Pons (tissue), 1 donor: ENCODE results near the gene SH3BP1.
A peak's percentile ranks its signal among the peaks of the same experiment; 100 is the strongest.
"Not testable (repeated sequence)": the region's sequence is repeated elsewhere in the genome, so short reads cannot be mapped to it uniquely, and the experiment has no call there.

ENCODE experiments used
- DNase-seq: peaks from one replicate; pipeline ENCODE4 v3.0.0-alpha.2; 2016; ENCODE audit warnings: low spot score

The SH3BP1 gene, protein sequence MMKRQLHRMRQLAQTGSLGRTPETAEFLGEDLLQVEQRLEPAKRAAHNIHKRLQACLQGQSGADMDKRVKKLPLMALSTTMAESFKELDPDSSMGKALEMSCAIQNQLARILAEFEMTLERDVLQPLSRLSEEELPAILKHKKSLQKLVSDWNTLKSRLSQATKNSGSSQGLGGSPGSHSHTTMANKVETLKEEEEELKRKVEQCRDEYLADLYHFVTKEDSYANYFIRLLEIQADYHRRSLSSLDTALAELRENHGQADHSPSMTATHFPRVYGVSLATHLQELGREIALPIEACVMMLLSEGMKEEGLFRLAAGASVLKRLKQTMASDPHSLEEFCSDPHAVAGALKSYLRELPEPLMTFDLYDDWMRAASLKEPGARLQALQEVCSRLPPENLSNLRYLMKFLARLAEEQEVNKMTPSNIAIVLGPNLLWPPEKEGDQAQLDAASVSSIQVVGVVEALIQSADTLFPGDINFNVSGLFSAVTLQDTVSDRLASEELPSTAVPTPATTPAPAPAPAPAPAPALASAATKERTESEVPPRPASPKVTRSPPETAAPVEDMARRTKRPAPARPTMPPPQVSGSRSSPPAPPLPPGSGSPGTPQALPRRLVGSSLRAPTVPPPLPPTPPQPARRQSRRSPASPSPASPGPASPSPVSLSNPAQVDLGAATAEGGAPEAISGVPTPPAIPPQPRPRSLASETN

DNA sequence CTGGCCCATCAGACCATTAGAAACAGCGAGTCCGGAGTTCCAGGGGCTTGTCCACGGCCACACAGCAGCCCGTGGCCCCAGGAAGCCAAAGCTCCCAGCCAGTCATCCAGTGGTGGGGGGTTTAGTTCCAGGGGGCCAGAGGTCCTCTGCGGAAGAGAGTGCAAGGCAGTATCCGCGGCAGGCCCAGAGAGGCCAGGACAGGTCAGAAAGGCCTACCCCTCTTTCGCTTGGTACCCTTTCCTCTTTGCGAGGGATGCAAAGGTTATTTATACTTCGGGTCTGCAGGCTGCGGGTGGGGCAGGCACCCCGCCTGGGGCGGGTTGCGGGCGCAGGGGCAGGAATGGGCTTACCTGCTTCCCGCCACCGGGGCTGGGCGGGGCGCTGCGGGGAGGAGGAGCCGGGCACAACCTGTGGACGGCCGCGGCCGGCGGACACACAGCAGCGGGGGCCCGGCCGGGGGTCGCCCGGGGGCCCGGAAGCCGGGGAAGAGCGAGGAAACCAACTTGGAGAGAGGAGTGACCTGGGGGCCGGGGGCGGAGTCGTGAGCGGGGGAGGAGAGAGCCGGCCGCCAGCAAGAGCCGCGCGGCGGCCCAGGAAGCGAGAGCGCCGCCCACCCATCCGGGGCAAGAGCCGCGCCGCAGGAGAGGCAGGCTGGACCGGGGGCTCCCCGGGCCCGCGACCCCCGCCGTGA, at the start of gene SH3BP1:
Gene SH3BP1, plus strand, starts transcription at position 600 of the 691 bp plus-strand sequence. CDS start 119 bp downstream, outside the sequence.
- no peak for DNase-seq

DNA sequence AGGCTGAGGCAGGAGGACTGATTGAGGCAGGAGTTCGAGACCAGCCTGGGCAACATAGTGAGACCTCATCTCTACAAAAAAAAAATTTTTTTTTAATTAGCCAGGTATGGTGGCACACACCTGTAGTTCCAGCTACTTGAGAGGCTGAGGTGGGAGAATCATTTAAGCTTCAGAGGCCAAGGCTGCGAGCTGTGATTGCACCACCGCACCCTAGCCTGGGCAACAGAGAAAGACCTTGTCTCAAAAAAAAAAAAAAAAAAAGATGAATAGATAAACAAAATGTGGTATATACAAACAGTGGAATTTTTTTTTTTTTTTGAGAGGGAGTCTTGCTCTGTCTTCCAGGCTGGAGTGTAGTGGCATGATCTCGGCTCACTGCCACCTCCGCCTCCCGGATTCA, 48.4 kb upstream of the SH3BP1 start:
- not testable (repeated sequence) for DNase-seq

DNA sequence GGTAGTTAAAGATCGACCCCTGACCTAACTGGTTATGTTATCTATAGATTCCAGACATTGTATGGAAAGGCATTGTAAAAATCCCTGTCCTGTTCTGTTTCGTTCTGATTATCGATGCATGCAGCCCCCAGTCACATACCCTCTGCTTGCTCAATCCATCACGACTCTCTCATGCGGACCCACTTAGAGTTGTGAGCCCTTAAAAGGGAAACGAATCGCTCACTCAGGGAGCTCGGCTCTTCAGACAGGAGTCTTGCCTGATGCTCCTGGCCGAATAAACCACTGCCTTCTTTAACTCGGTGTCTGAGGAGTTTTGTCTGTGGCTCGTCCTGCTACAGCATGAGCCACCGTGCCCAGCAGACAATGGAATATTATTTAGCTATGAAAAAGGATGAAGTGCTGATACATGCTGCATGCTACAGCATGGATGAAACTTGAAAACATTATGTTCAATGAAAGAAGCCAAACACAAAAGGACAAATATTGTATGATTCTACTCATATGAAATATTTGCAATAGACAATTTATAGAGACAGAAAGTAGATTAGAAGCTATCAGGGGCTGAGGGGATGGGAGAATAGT, 47.6 kb upstream of the SH3BP1 start:
- no peak for DNase-seq

DNA sequence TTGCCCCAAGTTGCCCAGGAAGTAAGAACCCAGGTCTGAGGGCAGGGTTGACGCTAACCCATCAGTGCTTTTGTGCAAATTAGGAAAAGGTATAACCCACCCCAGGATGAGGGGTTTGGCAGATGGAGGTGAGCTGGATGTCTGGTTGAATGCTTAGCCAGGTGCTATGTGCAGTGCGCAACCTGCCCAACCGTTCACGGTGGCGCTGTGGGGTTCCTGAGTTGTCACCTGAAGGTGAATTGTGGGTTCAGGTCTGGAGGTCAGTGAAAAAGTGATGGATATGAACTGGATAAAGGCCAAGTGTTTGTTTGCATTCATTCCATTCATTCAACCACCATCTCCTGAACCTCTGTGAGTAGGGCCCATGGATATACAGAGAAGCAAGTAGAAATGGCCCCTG, 45.2 kb upstream of the SH3BP1 start:
- DNase-seq: no peak

DNA sequence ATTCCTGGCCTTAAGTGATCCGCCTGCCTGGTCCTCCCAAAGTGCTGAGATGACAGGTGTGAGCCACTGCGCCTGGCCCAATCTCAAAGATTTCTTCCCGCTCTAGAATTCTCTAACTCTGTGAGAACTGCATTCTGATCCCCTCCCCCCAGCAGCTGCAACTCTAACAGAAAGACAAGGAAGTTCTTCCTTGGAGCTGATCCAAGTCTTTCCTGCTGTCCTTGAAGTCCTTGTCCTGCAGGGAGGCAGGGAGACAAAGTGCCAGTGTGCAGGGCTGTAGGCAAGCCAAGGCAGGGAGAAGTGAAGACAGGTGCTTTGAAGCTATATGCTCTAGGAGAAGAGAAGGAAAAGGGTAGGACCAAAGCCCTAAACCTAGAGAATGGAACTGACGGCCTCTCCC, 40.3 kb upstream of the SH3BP1 start:
- DNase-seq: peak; percentile 65

DNA sequence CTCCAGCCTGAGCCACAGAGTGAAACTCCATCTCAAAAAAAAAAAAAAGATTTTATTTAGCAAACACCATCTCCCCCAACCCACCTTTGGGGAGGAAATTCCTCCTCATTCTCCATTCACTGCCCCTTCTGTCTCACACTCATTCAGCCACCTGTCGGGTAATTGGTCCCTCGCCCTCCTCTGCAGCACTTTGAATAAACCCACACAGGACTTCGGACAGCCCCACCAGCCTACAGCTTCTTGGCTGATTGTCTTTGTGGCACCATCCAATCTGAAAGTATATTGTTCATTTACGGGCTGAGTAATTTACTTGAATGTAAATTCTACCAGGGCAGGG, 38.3 kb upstream of the SH3BP1 start:
- DNase-seq: no peak

DNA sequence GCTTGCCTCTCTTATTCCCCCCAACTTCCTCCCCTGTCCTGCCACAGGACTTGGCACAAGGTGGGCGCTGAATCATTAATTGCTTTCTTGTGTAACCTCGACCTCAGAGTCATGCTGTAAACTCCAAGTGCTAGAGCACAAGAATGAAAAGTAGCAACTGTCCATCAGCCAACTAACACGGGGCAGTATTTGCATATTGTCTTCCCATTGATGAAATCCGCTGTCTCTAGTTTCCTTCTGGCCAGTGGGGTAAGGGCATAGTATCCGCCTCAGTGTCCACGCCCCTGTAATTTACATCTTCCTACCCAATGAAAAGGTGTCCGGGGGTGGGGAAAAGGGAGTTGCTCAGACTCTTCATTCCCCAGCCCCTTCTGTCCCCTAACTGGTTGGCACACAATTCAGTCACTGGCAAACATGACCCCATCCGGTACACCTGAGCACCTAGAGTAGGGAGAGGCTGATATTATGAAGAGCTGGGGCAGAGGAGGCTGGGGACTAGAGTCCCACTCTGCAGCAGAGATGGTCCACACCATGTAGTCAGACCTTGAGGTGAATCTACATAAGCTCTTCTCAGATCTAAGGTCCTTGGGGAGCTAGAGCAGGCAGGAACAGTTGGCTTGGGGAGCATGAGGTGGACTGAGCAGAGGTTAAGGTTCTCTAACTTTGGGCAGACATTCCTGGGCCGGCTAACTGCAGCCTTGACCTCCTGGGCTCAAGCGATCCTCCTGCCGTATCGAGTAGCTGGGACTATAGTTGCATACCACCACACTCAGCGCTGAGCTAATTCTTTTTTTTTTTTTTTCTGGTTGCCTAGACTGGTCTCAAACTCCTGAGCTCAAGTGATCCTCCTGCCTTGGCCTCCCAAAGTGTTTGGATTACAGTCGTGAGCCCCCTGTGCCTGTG, 37.7 kb upstream of the SH3BP1 start:
- DNase-seq: no peak

DNA sequence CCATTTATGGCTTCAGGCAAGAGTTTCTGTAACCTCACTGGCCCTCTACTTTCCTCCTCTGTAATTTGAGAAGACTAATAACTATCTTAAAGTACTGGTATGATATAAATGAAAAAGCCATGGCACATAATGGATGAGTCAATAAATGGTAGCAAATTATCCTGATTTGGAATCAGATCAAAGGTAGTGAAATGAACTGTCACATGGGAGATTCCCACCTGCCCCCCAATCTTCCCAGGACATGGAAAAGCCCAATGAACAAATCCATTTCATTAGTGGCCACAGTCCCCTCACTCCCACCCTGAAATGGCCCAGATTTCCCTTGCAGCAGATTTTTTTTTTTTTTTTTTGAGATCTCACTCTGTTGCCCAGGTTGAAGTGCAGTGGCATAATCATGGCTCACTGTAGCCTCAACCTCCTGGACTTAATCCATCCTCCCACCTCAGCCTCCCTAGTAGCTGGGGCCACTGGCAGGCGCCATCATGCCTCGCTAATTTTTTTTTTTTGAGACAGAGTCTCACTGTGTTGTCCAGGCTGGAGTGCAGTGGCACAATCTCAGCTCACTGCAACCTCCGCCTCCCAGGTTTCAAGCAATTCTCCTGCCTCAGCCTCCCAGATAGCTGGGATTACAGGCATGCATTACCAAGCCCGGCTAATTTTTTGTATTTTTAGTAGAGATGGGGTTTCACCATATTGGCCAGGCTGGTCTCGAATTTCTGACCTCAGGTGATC, 36.8 kb upstream of the SH3BP1 start:
- not testable (repeated sequence) for DNase-seq

DNA sequence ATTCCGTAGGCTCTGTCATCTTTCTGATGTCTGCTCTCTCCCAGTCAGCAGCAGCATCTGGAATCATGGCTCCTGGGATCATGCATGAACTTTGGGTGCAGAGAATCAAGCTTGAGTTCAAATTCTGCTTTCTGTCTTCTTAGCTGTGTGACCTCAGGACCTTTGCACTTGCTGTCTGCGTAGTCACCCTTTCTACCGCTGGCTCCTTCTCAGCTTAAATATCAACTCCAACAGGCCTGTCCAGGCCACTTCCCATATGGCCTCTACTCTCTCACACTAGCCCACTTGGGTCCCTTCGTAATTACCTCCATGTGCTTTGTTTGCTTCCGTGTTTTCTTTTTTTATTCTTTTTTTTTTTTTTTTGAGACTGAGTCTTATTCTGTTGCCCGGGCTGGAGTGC, 35.4 kb upstream of the SH3BP1 start:
- DNase-seq: no peak

DNA sequence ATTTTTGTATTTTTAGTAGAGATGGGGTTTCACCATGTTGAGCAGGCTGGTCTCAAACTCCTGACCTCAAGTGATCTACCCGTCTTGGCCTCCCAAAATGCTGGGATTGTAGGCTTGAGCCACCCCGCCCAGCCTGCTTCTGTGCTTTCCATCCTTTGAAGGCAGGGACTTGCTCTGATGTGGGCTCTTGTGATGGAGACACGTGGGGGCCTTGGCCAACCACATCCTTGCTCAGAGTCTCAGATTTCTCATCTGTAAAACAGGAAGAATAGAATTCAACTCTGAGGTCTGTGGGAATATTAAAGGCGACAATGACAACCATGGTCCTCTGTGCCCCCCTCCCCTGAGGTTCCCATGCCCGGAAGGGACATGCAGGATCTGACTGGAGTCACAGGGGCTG, 34.6 kb upstream of the SH3BP1 start:
- no peak for DNase-seq

DNA sequence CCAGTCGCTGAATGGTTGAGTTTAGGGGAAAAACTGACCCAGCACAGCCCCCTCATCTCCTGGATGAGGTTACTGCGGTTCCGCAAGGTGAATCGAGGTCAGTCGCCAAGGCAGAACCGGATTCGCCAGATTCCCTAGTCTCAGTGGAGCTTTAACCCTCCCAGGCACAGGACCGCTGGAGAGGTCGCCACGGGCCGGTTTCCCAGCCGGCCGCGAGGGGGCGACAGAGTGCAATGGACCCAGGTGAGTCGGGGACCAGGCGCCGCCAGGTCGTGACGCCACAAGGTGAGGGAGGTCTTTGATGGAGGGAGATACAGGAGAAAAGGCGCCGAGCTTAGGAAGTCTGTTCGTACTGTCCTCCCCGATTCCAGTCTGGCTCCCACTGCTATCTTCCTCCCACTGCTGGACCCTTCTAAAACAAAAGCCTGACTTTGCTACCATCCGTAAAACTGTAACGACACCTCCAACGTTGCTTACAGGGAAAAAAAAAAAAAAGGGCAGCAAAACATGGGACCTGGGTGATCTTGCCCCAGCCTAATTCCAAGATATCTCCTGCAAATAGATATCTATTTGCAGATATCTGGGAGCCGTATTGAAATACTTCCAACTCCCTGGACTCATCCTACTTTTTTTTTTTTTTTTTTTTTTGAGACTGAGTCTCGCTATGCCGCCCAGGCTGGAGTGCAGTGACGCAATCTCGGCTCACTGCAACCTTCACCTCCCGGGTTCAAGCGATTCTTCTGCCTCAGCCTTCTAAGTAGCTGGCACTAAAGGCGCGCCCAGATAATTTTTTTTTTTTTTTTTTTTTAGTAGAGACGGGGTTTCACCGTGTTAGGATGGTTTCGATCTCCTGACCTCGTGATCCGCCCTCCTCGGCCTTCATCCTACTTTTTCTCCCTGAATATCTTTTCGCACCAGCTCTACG, 32.2 kb upstream of the SH3BP1 start:
- DNase-seq: peak; percentile 83

DNA sequence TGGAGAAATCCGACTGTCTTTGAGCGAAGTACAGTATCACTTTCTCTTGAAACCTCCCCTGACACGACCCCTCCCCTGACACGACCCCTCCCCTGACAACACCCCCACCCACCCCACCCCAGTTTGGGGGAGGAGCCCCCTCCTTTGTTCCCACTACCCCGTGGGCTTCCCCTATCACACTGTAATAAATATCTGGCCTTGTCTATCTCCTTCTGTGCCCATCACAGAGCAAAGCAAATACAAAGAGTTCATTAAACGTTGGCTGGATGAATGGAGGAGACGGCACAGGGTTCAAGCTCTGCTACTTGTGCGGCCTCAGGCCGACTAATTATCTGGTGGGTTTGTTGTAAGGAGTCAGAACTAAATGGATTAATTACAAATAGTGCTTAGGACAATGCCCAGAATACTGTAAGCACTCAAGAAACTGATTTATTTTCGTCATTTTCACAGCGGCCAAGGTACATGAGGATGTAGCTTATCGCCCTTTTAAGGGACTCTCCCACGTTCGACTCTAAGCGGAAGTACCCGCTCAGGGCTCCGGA, 31.5 kb upstream of the SH3BP1 start:
- DNase-seq: no peak

DNA sequence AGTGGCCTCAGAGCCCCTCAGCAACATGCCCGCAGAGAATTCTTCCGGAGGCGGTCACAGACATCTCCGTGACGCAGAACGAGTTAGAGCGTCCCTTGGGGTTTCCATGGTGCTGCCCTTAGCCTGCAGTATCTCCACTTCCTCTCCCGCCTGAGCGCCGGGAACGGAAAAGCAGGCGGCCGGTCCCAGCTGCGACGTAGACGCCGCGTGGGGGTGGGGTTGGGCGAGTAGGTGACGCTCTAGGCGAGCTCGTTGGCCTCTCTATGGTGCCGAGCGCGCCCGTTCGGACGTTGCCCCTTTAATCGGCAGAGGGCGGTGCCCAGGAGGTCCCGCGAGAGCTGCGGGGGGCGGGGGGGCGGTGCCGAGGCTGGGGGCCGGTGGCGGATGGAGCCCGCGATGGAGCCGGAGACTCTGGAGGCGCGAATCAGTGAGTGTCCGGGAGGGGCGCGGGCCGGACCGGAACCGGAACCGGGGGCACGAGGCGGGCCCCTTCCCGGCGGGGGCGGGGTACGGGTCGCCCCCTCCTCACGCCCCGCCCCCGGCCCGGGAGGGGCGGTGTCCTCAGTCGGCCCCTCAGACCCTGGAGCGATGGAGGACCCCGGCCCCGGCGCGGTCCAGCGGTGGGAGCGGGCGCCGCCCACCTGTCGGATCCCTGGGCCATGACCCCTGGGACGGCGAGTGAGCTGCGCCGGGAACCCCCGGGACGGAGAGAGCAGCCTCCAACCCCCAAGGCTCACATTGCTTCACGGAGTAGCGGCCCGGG, 30.8 kb upstream of the SH3BP1 start, which contains the start of gene GGA1:
Gene GGA1, plus strand, starts transcription at position 358 of the 763 bp plus-strand sequence. Its CDS starts 27 bp downstream, at position 385.
- DNase-seq: peak; percentile 98

DNA sequence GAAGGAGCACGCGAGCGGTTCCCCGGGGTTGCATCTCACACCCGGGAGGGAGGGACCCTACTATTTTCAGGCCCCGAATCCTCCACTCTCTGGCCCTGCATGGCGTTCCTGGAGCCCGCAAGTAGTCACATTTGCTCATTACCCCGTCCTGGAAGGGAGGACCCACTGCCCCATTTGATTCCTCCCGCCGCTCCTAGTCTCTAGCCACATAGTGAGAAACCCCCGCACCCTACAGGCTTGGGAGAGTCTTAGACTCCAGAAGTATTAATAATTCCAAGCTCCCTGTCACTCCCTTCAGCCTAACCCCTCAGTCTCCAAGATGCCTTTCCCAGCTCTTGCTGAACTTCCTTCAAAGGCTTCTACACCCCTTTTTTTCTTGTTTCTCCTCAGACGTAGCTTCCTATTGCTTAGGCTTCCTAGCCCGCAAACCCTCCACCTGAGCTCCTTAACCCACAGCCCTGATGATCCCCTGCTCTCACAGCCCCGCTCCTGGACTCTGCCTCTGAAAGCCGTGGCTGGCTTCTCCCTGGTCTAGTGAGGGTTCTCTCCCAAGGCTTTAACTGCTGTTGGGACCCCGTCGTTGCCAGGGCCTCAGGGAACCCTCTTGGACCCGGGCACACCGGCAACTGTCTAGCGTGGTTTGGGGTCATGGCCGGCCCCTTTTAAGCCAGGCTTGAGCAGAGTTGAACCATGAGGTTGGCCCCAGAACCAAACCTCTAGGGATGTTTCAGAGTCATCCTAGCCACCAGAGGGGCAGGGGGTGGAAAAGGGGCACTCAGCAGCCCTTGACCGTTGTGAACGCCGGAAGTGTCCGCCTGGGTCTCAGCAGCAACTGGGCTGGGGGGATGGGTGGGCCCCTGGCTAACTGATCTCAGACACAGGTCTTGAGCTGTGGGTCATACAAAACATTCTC, 30.0 kb upstream of the SH3BP1 start:
- DNase-seq: no peak

DNA sequence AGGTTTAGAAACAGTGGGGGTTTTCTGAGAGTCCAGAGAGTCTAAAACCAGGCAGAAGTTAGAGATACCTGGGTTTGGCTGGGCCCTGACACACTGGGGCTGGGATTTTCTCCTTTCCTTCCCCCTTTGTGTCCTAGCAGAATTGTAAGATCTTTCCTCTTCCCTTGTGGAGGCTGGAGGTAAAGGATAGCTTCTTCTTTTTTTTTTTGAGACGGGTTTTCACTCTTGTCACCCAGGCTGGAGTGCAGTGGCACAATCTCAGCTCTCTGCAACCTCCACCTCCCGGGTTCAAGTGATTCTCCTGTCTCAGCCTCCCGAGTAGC, 29.4 kb upstream of the SH3BP1 start:
- DNase-seq: not testable (repeated sequence)

DNA sequence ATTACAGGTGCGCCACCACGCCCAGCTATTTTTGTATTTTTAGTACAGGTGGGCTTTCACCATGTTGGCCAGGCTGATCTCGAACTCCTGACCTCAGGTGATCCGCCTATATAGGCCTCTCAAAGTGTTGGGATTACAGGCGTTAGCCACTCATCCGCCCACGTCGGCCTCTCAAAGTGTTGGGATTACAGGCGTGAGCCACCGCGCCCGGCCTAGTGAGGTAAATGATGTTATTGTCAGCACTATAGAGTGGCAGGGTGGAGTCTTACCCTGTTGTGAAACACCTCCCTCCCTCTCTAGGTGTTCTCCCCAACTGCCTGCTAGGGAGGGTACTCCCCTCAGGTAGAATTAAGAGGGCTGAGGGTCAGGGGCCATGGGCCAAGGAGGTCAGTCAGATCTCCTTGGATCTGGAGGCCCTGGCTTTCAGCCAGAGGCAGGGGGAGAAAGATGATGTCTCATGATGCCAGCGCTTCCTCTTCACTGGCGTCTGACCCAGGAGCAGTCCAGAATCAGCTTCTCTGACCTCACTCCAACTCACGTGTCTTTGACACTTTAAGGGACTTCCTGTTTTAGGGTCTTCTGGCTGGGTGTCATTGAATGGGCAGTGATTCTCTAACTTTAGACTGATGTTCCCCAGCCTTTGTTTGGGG, 28.9 kb upstream of the SH3BP1 start:
- DNase-seq: peak; percentile 83

DNA sequence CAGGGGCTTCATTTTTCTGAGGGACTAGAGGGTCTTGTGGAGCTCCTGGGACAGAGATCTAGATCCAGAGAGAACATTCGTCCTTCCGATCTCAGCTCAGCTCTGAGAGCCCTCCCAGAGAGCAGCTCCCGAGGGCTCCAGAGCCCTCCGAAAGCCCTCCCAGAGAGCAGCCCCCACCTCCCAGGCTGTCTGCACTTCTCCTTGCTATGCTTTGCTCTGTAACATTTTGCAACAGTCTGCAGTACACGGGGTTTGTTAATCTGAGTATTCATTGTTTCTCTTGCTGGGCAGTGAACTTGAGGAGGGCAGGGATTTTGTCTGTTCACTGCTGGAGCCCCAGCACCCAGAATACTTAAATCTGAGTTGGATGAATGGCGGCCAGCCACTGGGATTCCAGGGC, 28.3 kb upstream of the SH3BP1 start:
- no peak for DNase-seq
